Osteoblast (primary cell): Measurements from ENCODE around the gene BCKDHB. TPM values are rescaled to one million over a fixed set of nuclear protein-coding genes. Genes with fewer than 3 reads are reported as not detected.
A peak's percentile ranks its signal among the peaks of the same experiment; 100 is the strongest.
"Not testable (repeated sequence)": the region's sequence is repeated elsewhere in the genome, so short reads cannot be mapped to it uniquely, and the experiment has no call there.

ENCODE experiments used
- DNase-seq: peaks from one replicate; pipeline ENCODE4 v3.0.0; 2011; ENCODE audit warnings: low spot score, mixed read lengths; ENCODE audit not compliant: insufficient read length; ENCODE audit errors: missing footprints
- H2AFZ ChIP-seq: 2 replicates; pipeline ENCODE4 v1.6.0; 2011; ENCODE audit warnings: mild to moderate bottlenecking, low read length
- H3K27ac ChIP-seq: 2 replicates; pipeline ENCODE4 v1.5.1; 2011; ENCODE audit warnings: mild to moderate bottlenecking, low read depth, low read length, moderate library complexity
- H3K27me3 ChIP-seq: 2 replicates; pipeline ENCODE4 v1.6.0; 2012; ENCODE audit warnings: mild to moderate bottlenecking, control low read depth, inconsistent platforms, low read length, moderate library complexity; ENCODE audit not compliant: insufficient read depth
- H3K36me3 ChIP-seq: 2 replicates; pipeline ENCODE4 v1.5.1; 2011; ENCODE audit warnings: mild to moderate bottlenecking, low read length, control low read depth, moderate library complexity; ENCODE audit not compliant: insufficient read depth
- H3K4me1 ChIP-seq: 2 replicates; pipeline ENCODE4 v1.5.1; 2011; ENCODE audit warnings: mild to moderate bottlenecking, low read length, control low read depth, moderate library complexity; ENCODE audit not compliant: insufficient read depth
- H3K4me2 ChIP-seq: 2 replicates; pipeline ENCODE4 v1.6.0; 2011; ENCODE audit warnings: mild to moderate bottlenecking, low read length; ENCODE audit not compliant: insufficient read depth
- H3K4me3 ChIP-seq: fragments of 200-600 bp; sonication (generic); 3 replicates; pipeline ENCODE4 v1.5.1; 2012; ENCODE audit warnings: mild to moderate bottlenecking, low read length, inconsistent platforms; ENCODE audit not compliant: insufficient read depth
- H3K79me2 ChIP-seq: 2 replicates; pipeline ENCODE4 v1.6.0; 2012; ENCODE audit warnings: mild to moderate bottlenecking, low read length, control low read depth, inconsistent platforms; ENCODE audit not compliant: insufficient read depth
- H3K9me3 ChIP-seq: 2 replicates; pipeline ENCODE4 v1.5.1; 2011; ENCODE audit warnings: low read depth, low read length, control low read depth
- H4K20me1 ChIP-seq: 2 replicates; pipeline ENCODE4 v1.6.0; 2012; ENCODE audit warnings: mild to moderate bottlenecking, low read length, control low read depth; ENCODE audit not compliant: insufficient read depth
- total RNA-seq: library from RNA; depleted of rRNA; stranded (reverse); fragments of >200 nt; gene quantifications from 2 replicates; pipeline ENCODE4 v1.2.3, GENCODE V29; 2012
- TF ChIP-seq, protein P1 (sequence below): IDR thresholded peaks from 2 replicates; pipeline ENCODE4 v1.5.1; 2011; ENCODE audit warnings: mild to moderate bottlenecking, low read depth, low read length, moderate library complexity; ENCODE audit errors: extremely low read depth

BCKDHB gene
- total RNA-seq, 1 donor, result 18.8 TPM

DNA sequence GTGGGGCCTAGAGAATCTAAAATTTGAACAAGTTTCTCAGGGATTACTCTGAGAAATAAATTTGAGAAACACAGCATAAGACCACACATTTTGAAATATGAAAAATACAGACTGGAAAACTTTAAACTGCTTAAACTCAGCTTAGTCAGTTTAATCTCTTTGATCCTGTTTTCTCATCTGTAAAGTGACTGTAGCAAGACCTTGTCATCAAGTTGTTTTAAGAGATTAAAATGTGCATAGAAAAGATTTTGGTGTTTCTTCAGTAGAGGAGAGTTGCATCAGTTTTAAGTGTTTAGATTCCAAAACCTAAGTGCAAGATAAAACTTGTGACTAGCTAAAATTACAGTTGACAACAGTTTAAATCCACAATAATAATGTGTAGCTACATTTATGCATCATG is 8.1 kb upstream of the BCKDHB start:
- Histone ChIP-seq H3K27me3 (peaks cover 5% of the 10 kb centered on the region), H3K27ac (no peak overlapping the region), H3K4me3 (no peak overlapping the region), H3K36me3 (no peaks in the 10 kb centered on the region), H3K4me2 (no peak overlapping the region), H2AFZ (no peak overlapping the region), H3K9me3 (no peaks in the 10 kb centered on the region), H3K4me1 (no peaks in the 10 kb centered on the region), H4K20me1 (no peaks in the 10 kb centered on the region), H3K79me2 (no peaks in the 10 kb centered on the region)
- no peak for DNase-seq
- TF ChIP-seq, protein P1, sequence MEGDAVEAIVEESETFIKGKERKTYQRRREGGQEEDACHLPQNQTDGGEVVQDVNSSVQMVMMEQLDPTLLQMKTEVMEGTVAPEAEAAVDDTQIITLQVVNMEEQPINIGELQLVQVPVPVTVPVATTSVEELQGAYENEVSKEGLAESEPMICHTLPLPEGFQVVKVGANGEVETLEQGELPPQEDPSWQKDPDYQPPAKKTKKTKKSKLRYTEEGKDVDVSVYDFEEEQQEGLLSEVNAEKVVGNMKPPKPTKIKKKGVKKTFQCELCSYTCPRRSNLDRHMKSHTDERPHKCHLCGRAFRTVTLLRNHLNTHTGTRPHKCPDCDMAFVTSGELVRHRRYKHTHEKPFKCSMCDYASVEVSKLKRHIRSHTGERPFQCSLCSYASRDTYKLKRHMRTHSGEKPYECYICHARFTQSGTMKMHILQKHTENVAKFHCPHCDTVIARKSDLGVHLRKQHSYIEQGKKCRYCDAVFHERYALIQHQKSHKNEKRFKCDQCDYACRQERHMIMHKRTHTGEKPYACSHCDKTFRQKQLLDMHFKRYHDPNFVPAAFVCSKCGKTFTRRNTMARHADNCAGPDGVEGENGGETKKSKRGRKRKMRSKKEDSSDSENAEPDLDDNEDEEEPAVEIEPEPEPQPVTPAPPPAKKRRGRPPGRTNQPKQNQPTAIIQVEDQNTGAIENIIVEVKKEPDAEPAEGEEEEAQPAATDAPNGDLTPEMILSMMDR, result no peak

DNA sequence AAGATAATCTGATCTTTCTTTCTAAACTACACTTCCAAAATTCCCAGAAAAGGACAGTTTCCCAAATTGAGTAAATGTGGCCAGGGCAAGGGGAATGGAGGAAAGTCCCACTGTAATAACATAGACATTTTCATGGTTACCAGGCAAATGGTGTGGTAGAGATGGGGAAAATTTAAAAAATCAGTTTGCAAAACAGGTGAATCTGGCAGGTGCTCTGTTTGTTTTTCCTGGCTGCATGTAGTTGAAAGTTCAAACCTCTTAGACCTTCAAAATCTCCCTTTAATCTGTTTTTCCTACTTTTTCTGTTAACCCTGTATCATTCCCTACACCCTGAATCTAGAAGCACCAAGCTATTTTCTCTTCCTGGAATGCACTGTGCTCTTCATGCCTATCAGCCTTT is 2.0 kb upstream of the BCKDHB start:
- Histone ChIP-seq H3K79me2 (peaks cover 8% of the 10 kb centered on the region), H2AFZ (no peak overlapping the region), H3K36me3 (no peaks in the 10 kb centered on the region), H3K4me3 (no peak overlapping the region), H3K27me3 (peaks cover 3% of the 10 kb centered on the region), H3K4me2 (no peak overlapping the region), H3K27ac (no peak overlapping the region), H4K20me1 (no peaks in the 10 kb centered on the region), H3K4me1 (peaks cover 4% of the 10 kb centered on the region), H3K9me3 (no peaks in the 10 kb centered on the region)
- TF ChIP-seq, protein P1, result no peak
- no peak for DNase-seq

DNA sequence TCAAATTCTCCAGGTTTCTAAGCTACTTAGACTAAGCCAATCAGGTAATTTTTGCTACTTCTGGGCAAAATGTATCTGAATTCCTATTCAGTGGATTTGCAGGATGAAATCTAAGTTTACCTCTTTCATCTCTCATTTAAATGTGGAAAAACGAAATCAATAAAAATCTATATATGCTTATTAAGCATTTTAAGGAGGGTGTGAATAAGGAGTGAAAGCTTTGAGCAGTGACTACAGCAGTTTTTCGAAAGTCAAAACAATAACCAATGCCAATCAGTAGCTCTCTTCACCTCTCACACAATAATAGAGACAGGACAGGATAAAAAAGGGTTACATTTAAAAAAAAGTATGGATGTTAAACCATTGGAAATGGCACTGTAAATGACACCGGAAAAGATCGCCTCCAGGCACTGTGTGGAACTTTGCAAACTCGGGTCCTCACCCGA is 476 bp upstream of the BCKDHB start:
- Histone ChIP-seq H3K79me2 (peaks cover 12% of the 10 kb centered on the region), H3K36me3 (no peaks in the 10 kb centered on the region), H3K27me3 (peaks cover 3% of the 10 kb centered on the region), H4K20me1 (no peaks in the 10 kb centered on the region), H3K9me3 (no peaks in the 10 kb centered on the region), H3K4me2 (peak overlapping the region; percentile 97), H3K27ac (peak overlapping the region; percentile 13), H3K4me3 (peak overlapping the region; percentile 92), H3K4me1 (peaks cover 4% of the 10 kb centered on the region), H2AFZ (peak overlapping the region; percentile 85)
- DNase-seq, result no peak
- TF ChIP-seq, protein P1, result no peak

DNA sequence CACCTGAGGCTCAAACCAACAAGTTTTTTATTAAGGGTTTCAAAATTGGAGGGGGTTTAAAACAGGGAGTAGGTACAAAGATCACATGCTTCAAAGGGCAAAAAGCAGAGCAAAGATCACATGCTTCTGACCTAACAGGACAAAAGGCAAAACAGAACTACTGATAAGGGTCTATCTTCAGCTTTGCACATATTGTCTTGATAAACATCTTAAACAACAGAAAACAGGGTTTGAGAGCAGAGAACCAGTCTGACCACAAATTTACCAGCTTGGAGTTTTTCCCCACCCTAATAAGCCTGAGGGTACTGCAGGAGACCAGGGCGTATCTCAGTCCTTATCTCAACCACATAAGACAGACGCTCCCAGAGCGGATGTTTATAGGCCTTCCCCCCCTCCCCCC is 16.1 kb downstream of the BCKDHB start:
- H2AFZ ChIP-seq, H3K27me3 ChIP-seq, H3K36me3 ChIP-seq, H3K4me1 ChIP-seq, H4K20me1 ChIP-seq, H3K79me2 ChIP-seq, H3K4me3 ChIP-seq, H3K4me2 ChIP-seq, H3K9me3 ChIP-seq, H3K27ac ChIP-seq, DNase-seq: not testable (repeated sequence)
